ENCODE measurements around the gene NBEAL2.

DNA sequence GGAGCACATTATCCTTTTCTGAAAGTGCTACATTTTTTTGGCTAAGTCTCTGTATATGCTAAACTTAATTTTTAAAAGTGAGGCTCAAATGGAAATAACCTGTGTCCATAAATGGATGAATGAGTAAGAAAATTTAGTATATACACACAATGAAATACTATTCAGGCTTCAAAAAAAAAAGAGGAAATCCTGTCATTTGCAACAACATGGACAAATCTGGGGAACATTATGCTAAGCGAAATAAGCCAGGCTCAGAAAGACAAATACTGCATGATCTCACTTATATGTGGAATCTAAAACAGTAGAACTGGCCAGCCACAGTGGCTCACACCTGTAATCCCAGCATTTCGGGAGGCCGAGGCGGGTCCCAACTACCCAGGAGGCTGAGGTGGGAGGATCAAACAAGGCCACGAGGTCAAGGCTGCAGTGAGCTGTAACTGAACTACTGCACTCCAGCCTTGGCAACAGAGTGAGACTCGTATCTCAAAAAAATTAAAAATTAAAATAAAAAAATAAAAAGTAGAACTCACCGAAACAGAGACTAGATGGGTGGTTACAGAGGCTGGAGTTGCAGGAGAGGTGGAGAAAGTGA lies 28.7 kb upstream of the NBEAL2 start:
- TF ChIP-seq ZNF274 (IDR thresholded peaks at IDR 0.05; ENCODE audit: low read length) (no peak), ZNF274 (tag by site-specific recombination; IDR thresholded peaks at IDR 0.05; ENCODE audit: borderline replicate concordance) (no peak), YY1 (tag by site-specific recombination; IDR thresholded peaks at IDR 0.05) (no peak), ZNF510 (tag by site-specific recombination; IDR thresholded peaks at IDR 0.05; ENCODE audit: insufficient replicate concordance) (no peak), GLI2 (tag by site-specific recombination; IDR thresholded peaks at IDR 0.05; ENCODE audit: borderline replicate concordance, low read depth) (no peak)
- TF ChIP-seq, protein P1, sequence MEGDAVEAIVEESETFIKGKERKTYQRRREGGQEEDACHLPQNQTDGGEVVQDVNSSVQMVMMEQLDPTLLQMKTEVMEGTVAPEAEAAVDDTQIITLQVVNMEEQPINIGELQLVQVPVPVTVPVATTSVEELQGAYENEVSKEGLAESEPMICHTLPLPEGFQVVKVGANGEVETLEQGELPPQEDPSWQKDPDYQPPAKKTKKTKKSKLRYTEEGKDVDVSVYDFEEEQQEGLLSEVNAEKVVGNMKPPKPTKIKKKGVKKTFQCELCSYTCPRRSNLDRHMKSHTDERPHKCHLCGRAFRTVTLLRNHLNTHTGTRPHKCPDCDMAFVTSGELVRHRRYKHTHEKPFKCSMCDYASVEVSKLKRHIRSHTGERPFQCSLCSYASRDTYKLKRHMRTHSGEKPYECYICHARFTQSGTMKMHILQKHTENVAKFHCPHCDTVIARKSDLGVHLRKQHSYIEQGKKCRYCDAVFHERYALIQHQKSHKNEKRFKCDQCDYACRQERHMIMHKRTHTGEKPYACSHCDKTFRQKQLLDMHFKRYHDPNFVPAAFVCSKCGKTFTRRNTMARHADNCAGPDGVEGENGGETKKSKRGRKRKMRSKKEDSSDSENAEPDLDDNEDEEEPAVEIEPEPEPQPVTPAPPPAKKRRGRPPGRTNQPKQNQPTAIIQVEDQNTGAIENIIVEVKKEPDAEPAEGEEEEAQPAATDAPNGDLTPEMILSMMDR (tag by site-specific recombination; IDR thresholded peaks at IDR 0.05) = no peak

All from HEK293 (cell line).